Measurements from ENCODE around the gene STK10.
A peak's percentile ranks its signal among the peaks of the same experiment; 100 is the strongest.

The STK10 gene

GRCh38 chr5:172185096-172185461 is 2.9 kb downstream of the STK10 start:
- Histone ChIP-seq H3K9ac (ENCODE audit: low read length) (peak overlapping the region; percentile 71), H3K4me3 (ENCODE audit: low read depth, low read length, poor library complexity, severe bottlenecking) (peak overlapping the region; percentile 76), H4K20me1 (ENCODE audit: insufficient read depth, low read length) (no peaks in the 10 kb centered on the region), H3K9me3 (ENCODE audit: low read length) (no peaks in the 10 kb centered on the region), H3K79me2 (ENCODE audit: insufficient read depth, low read length) (peaks cover 34% of the 10 kb centered on the region), H3K27ac (ENCODE audit: low read depth, low read length, poor library complexity, severe bottlenecking) (peak overlapping the region; percentile 78), H3F3A (ENCODE audit: insufficient read depth, low read length) (no peaks in the 10 kb centered on the region), H3K9me2 (ENCODE audit: low read depth, low read length) (no peaks in the 10 kb centered on the region), H2AFZ (ENCODE audit: low read length) (no peak overlapping the region), H3K36me3 (ENCODE audit: insufficient read depth, low read length) (peaks cover 20% of the 10 kb centered on the region; the same call in 1 of the 2 replicates), H3K27me3 (ENCODE audit: insufficient read depth, low read length) (no peaks in the 10 kb centered on the region), H3K4me2 (ENCODE audit: low read length) (peak overlapping the region; percentile 94), H3K4me1 (ENCODE audit: insufficient read depth, low read length, severe bottlenecking) (peaks cover 43% of the 10 kb centered on the region)
- TF ChIP-seq CTCF (IDR thresholded peaks at IDR 0.05; ENCODE audit: low read length) = no peak
- TF ChIP-seq EZH2 (IDR thresholded peaks at IDR 0.05; ENCODE audit: borderline replicate concordance, low read length) = no peak

GRCh38 chr5:172183881-172184280 is 4.1 kb downstream of the STK10 start:
- H3K36me3 ChIP-seq (ENCODE audit: insufficient read depth, low read length) = peaks cover 20% of the 10 kb centered on the region; the same call in 1 of the 2 replicates

GRCh38 chr5:172182291-172182690 is 5.7 kb downstream of the STK10 start:
- Histone ChIP-seq H3K9me3 (ENCODE audit: low read length) (no peaks in the 10 kb centered on the region), H3F3A (ENCODE audit: insufficient read depth, low read length) (no peaks in the 10 kb centered on the region), H3K4me1 (ENCODE audit: insufficient read depth, low read length, severe bottlenecking) (peaks cover 58% of the 10 kb centered on the region), H3K4me2 (ENCODE audit: low read length) (no peak overlapping the region), H3K27me3 (ENCODE audit: insufficient read depth, low read length) (no peaks in the 10 kb centered on the region), H3K79me2 (ENCODE audit: insufficient read depth, low read length) (peaks cover 38% of the 10 kb centered on the region), H4K20me1 (ENCODE audit: insufficient read depth, low read length) (no peaks in the 10 kb centered on the region), H3K36me3 (ENCODE audit: insufficient read depth, low read length) (peaks cover 20% of the 10 kb centered on the region; the same call in 1 of the 2 replicates), H3K27ac (ENCODE audit: low read depth, low read length, poor library complexity, severe bottlenecking) (no peak overlapping the region), H3K9ac (ENCODE audit: low read length) (no peak overlapping the region), H3K4me3 (ENCODE audit: low read depth, low read length, poor library complexity, severe bottlenecking) (no peak overlapping the region), H3K9me2 (ENCODE audit: low read depth, low read length) (no peaks in the 10 kb centered on the region), H2AFZ (ENCODE audit: low read length) (no peak overlapping the region)
- TF ChIP-seq CTCF (IDR thresholded peaks at IDR 0.05; ENCODE audit: low read length) = no peak
- no peak for TF ChIP-seq EZH2 (IDR thresholded peaks at IDR 0.05; ENCODE audit: borderline replicate concordance, low read length)

More at GRCh38 chr5:172183881-172184280, 4.1 kb downstream of the STK10 start:
- no peak overlapping the region for H3K4me2 ChIP-seq (ENCODE audit: low read length)
- no peak overlapping the region for H2AFZ ChIP-seq (ENCODE audit: low read length)
- no peaks in the 10 kb centered on the region for H3K9me3 ChIP-seq (ENCODE audit: low read length)
- H4K20me1 ChIP-seq (ENCODE audit: insufficient read depth, low read length) = no peaks in the 10 kb centered on the region
- TF ChIP-seq EZH2 (IDR thresholded peaks at IDR 0.05; ENCODE audit: borderline replicate concordance, low read length) = no peak
- no peak for TF ChIP-seq CTCF (IDR thresholded peaks at IDR 0.05; ENCODE audit: low read length)
- no peaks in the 10 kb centered on the region for H3K27me3 ChIP-seq (ENCODE audit: insufficient read depth, low read length)
- H3K9ac ChIP-seq (ENCODE audit: low read length) = no peak overlapping the region
- peaks cover 38% of the 10 kb centered on the region for H3K79me2 ChIP-seq (ENCODE audit: insufficient read depth, low read length)
- H3K4me3 ChIP-seq (ENCODE audit: low read depth, low read length, poor library complexity, severe bottlenecking) = no peak overlapping the region
- H3K27ac ChIP-seq (ENCODE audit: low read depth, low read length, poor library complexity, severe bottlenecking) = peak overlapping the region; percentile 78
- H3F3A ChIP-seq (ENCODE audit: insufficient read depth, low read length) = no peaks in the 10 kb centered on the region
- H3K9me2 ChIP-seq (ENCODE audit: low read depth, low read length) = no peaks in the 10 kb centered on the region
- peaks cover 47% of the 10 kb centered on the region for H3K4me1 ChIP-seq (ENCODE audit: insufficient read depth, low read length, severe bottlenecking)
